ENCODE data around the gene PDXDC1.
A peak's percentile ranks its signal among the peaks of the same experiment; 100 is the strongest.
"Not testable (repeated sequence)": the region's sequence is repeated elsewhere in the genome, so short reads cannot be mapped to it uniquely, and the experiment has no call there.

The PDXDC1 gene

DNA sequence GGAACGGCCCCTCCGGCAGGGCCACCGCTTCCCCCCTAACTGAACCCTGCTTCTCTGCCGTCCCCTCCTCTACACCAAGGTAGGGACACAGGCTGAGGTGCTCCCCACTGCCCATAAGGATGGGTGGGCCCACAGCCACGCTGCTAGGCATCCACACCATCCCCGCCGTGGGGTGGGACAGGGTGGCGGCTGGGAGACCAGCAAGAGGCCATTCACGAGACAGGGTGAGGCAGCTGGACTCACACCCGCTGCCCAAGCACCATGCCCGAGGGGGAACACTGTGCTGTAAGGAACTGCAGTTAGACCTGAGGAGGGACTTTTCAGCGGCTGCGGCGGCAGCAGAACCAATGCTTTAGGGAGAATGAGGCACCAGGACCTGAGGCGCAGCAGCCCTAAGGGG, 166.8 kb downstream of the PDXDC1 start:
- no peak for DNase-seq

DNA sequence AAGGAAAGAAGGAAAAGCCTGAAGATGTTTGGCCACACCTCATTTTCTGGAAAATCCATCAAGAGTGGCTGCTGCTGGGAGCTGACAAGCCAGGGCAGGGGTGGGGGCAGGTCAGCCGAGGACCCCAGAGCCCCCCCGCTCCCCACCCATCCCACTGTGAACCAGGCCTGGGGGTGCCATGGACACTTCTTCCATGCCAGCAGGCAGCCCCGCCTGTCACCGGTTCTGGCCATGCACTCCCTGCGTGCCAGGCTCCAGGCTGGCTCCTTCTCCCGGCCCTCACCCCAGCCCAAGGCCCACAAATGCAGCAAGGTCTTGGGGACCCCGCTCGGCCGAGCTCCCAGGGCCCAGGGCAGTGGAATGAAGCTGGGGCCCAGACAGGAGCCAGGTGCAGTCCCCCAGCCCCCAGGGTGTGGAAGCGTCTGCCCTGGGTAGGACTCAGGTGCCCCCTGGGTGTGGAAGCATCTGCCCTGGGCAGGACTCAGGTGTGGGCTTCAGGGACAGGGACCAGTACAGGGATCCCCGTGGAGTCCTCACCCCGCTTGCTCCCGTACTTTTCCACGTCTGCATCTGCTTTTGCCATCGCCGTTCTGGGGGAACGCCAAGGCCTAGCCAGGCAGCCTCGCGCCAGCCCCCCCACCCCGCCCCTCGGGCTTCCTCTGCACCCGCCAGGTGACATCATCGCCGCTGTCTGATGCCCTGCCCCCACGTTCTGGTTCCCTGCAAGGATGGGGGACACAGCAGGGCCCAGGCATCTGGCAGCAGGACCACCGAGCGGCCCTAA, 167.5 kb downstream of the PDXDC1 start:
- DNase-seq, result not testable (repeated sequence)

DNA sequence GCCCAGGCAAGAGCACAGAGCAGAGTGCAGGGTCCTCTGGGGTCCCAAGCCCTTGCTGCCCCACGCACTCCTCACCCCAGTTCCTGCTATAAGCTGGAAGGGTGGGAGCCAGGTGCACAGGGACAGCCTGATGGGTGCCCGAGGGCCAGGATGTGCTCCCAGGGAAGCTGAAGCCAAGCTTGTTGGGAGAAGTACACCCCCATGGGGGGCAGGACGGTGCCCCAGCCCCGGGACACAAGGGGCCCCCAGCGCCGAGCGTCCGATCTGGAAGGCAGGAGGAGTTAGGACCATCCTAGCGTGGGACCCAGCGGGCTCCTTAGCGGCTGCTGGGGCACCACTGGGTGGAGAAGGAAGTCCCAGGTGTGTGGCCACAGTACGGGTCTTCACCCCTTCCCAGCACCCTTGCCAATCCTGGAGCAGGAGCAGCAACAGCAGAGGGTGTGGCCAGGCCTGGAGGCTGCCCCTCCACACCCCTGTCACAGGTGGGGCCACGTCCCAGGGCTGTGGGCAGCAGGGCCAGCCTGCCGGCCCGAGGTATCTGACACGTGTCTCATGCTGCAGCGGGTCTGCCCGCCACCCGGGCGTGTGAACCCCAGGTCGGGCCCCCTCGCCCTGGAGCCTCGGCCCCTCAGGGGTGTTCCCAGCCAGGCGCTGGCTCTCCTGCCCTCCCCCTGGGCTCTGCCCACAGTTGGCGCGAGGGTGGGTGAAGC, 168.2 kb downstream of the PDXDC1 start:
- not testable (repeated sequence) for DNase-seq

DNA sequence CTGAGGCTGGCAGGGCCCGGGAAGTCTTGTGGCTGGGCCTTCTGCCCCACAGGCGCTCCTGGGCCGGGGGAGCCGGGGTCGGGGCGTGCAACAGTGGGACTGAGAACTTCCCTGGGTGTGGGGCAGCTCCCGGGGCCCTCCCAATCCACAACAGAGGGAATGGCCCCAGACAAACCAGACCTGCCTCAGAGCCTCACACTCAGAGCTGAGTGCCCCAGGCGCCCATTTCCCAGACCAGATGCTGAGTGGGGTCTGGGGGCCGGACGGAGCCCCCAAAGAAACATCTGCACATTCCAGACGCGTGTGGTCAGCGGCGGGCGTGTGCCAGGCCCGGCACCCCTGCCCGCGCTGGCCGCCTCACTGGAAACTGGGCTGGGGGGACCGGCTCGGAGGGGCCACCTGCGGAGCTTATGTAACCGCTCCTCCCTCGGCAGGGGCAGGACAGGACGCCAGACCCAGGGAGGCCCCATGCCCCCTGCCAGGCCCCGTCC, 168.8 kb downstream of the PDXDC1 start:
- DNase-seq, result not testable (repeated sequence)

DNA sequence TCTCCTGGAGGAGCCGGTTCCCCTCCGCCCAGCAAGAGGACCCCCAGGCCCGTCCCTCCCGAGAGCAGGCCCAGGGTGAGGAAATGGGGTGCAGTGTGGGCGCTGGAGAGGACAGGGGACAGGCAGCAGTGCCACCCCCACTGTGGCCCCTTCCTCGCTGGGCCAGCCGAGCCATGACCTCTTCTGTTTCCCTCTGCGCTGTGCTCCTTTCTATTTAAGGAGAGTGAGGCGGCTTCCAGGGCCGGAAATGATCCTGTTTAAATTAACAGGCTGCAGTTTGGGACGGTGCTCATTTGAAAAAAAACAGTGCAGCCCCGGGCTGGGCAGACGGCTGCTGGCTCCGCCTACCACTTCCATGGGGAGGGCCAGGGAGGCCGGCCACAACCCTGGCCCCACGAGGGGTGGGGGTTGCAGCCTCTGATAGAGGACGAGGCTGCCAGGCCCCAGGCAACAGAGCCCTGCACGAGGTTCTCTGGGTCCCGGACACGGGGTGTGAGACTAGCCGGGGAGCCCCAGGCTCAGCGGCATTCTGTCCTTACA, 169.3 kb downstream of the PDXDC1 start:
- not testable (repeated sequence) for DNase-seq

DNA sequence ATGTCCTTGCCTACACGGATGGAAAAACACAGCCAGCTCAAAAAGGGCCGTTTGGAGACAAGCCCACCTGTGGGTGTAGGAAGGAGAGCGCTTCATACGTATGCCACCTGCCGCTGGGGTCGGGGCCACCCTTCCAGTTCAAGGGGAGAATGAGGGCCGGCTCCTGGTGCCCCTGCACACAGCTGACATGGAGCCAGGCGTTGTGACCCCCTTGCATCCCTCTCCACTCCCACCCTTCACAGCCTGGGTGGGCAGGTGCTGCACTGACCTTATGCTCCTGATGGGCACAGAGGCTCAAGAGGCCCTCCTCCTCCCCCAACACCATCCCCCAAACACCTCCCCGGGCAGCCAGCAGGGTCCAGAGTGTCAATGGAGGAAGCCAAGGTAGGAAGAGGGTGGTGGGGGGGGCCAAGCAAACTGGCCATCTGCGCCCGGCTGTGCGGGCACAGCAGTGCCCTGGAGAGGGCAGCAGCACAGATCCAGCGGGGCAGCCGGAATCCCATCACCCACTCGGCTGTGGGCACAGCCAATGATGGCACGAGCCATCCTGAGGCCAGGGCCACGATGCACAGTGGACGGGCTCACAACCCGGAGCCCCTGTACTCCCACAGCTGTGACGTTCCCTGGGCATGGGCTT, 170.1 kb downstream of the PDXDC1 start:
- DNase-seq, result not testable (repeated sequence)

DNA sequence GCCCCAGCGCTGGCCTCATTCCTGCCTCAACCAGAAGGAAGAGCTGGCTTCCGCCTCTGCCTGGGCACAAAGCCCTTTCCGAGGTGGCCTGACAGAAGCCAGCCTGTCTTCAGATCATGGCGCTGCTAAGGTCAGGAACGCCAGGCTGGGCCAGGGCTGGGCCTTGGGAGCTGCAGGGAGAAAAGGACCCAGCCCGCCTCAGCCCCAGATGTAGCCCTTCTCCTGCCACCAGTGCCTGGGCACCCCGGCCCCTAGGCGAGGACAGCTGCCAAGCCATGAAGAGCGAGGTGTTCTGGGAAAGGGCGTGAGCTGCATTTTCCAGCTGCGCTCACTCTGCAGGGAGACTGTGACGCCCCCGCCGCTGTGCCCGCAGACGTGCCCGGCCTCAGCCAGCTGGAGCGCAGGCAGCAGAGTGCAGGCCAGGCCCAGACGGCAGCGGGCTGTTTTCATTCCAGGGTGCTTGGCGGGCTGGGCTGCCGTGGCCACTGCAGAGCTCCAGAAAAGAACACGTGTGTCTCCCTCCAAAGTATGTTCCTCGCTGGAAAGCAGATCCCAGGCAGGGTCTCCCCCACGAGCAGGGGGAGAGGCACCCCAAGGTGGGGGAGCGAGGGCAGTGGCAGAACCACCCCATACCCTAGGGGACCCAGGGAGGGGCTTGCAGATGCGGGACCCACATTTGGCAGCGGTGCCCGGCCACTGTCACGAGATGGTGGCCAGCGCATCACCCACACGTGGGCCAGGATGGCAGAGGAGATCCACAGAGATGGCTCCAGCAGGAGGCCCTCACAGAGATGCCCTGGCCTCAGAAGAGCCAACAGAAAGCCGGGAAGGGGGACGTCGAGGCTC, 170.8 kb downstream of the PDXDC1 start:
- DNase-seq, result not testable (repeated sequence)

DNA sequence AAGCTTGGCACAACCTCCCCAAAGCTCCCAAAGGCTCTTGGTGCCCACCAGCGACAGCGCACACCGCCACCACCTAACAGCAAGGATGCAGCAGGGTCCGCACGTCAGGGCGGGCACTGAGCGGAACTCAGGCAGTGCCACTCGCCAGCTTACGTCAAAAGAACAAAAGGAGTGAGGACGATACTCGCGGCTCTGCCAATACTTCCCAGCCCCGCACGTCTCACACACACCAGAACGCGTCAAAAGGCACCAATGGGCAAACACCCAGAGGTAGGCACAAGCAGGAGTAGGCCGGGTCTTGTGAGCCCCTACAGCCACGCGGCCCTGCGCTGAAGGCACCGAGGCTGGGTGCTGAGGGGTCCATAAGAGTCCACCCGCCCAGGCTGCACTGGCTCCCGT, 171.4 kb downstream of the PDXDC1 start:
- not testable (repeated sequence) for DNase-seq

DNA sequence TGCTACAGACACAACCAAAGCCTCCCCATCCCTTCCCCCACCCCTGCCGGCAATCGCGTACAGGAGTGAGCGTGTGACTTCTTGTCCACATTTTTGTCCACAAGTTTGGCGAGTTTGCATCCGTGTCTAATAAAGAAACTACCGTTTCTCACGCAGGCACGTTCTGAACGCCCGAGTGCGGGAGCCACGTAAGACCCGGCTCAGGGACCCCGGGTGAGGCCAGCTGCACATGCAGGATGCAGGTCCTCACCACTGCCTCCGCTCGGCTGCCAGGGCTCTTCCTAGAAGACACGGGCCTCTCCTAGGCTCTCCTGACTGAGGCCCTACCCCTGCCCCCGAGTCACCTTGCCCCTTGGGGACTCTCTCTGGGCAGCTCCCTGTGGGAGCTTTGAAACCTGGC, 174.0 kb downstream of the PDXDC1 start:
- not testable (repeated sequence) for DNase-seq

DNA sequence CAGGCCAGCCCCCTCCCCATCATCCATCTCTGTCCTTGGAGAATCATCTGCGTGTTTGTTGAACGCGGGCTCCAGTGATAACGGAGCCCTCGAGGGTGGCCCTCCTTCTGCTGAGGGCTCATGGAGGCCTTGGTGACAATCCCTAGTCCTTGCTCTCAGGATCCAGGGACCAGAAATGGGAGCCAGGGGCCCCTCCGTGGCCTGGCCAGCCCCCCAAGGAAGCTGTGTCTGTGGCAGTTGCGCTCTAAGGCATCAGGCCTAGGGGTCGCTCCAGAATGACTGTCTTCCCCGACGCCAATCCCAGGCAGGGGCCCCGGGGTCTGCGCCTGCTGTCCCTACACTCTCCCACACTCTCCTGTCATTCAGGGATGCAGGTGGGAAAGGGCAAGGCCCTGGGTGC, 174.4 kb downstream of the PDXDC1 start:
- not testable (repeated sequence) for DNase-seq

DNA sequence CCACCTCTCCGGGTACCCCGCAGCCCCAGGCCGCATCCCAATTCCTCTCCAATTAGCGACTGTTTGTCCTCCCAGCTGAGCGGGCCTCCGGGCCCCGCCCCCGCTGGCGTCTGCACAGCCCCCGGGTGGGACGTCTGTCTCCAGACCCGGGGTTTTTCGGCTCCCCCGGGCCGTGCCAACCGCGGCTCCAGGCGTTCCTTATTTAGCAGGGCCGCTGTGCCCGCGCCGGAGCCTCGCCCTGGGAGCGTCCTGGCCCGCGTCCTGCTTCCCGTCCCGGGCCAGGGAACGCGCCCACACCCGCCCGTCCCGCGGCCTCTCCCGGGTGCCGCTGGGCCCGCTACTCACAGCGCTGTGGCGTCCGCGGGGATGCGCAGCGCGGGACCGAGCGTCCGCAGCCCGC, 179.2 kb downstream of the PDXDC1 start:
- peak in 1 of 2 donors; percentile 8 for DNase-seq

DNA sequence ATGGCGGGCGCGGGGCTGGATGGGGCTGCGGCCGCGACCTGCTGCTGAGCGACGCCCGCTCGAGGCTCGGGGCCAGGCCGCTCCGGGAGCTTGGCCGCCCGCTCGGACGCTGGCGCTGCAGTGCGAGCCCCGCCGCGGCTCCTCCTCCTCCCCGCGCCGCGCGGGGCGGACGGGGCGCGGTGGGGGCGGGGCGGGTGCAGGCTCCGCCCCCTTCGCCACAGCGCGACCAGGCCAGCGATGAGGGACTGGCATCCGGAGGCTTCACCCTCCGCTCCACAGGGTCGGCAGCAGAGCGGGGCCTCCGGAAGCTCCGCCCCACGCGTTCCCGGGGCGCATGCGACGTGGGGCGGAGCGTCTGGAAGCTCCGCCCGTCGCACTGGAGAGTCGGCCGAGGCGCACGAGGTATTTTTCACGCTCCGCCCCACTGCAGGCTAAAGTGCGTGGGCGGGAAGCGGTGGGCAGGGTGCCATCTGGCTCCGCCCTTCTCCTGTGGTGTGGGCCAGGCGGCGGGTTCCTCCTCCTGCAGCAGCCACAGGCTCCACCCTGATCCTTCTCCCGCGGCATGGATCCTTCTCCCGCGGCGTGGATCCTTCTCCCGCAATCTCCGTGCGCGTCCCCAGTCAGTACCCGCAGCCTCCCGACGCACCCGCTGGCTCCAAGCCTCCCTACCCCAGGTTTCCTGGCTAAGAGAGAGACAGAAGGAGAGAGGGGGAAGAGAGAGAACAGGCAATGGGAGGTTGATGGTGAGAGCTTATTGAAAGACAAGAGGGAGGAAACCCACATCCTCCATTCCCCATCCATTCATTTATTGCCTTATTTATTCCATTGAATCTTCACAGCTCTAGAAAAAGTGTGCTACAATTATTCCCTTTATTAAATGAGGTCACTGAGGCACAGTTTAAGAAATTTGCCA, 180.1 kb downstream of the PDXDC1 start:
- DNase-seq, result peak; percentile 80 to 83

DNA sequence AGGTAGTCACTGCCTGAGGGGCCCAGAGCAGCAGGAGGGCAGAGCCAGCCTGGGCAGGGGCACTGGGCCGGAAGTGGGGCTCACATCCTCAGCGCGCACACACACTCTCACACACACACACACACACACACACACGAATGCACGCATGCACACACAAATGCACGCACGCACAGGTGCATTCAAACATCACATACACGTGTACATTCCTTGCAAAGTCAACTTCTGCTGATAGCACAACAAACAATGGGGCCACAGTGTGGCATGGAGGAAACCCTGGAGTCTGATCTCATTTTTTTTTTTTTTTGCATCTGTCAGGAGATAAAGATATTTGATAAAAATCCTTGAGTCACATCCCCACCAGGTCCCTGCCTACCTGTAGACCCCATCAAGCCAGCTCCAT, 182.8 kb downstream of the PDXDC1 start:
- DNase-seq, result not testable (repeated sequence)

DNA sequence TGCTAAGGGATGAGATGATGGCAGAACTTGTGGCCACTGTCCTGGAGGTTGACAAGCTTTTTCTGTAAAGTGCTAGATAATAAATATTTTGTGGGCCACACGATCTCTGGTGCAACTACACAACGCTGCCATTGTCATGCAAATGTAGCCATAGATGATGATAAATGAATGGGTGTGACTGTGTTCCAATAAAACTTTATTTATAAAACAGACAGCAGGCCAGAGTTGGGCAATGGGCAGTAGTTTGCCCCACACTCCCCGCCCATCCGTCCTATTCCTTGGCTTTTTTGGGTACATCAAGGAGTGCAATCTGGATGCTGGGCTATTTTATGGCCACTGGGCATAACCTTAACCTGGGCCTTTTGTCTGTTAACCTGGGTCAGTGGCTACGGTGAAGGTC, 184.8 kb downstream of the PDXDC1 start:
- not testable (repeated sequence) for DNase-seq

DNA sequence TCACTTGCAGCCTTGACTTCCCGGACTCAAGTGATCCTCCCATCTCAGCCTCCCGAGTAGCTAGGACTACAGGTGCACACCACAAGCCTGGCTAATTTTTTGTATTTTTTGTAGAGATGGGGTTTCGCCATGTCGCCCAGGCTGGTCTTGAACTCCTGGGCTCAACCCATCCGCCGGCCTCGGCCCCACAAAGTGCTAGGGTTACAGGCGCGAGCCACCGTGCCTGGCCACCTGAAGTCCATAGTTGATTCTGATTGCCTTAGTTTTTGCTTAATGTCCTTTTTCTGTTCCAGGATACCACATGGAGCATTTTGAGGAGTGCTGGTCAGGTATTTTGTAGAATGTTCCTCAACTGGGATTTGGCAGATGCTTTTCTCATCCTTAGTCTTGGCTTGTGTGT, 185.7 kb downstream of the PDXDC1 start:
- DNase-seq, result not testable (repeated sequence)

DNA sequence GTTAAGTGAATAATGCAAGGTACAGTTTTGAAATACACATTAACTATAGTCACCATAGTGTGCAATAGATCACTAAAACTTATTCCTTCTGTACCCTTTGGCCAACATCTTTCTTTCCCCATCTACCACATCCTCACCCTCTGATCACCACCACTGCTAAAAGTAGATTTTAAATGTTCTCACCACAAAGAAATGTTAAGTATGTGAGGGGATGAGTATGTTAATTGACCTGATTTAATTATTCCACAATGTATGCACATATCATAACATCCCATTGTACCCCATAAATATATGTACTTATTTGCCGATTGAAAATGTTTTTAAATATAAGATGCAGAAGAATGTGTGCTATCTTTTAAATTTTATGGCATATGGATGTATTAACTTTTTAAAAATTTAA, 188.2 kb downstream of the PDXDC1 start:
- DNase-seq, result not testable (repeated sequence)

DNA sequence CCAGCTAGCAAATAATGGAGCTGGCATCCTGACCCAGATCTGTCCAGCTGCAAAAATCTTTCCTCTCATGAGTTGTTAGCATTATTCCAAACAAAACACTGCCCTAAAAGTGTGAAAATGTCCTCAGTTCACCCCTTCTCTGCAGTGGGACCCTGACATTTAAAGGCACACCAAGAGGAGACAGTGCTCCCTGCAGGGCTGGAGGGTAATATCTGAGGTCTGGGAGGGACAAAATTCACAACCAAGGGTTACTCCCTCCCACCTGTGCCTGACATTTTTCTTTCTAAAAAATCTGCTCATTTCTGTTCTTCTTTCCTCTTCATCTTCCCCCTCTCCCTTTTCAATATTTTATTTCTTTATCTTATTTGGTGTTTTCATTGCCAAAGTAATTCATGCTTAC, 191.4 kb downstream of the PDXDC1 start:
- DNase-seq, result not testable (repeated sequence)

DNA sequence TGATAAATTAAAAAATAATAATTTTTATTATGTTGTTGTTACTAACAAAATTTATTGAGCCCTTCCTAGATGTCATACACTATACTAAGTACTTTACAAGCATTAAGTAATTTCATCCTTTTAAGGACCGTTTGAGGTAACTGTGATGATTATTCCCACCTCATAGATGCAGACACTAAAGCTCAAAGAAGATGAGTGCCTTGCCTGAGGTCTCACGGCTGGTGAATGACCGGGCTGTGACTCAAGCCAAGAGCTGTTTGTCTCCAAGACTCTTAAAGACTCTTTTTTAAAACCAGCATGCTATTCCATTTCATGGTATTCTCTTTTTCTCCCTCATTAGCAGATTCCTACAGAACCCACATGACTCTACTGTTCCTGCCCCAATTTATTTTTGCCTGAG, 193.5 kb downstream of the PDXDC1 start:
- not testable (repeated sequence) for DNase-seq

DNA sequence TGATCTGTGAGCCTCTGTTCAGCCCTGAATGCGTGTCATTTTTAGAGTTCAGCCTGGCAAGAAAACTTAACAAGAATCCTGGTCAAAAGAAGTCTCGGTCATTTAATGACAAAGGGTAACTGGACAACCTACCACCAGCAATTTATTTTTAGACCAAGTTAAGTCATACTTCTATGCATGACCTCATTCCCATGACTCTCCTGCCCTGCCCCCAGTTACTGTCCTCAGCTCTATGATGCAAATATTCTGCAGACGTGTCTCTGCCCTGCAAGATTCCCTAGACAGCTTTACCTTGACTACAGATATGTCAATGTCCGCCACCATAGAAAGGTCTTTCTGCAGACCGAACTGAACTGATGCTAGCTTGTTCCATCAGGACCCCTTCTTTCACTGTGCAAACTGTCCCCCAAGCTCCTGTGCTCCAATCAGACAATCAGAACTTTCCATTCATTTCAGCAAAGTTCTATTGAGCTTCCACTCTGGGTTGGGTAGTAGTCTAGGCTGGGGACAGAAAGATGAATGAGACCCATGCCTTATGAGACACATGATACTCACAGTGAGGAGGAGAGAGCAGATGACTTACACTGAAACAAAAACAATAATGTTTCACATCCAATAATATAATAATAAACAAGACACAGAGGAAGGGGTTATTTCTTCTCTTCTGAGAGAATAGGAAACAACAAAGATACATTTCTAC, 194.3 kb downstream of the PDXDC1 start:
- DNase-seq, result not testable (repeated sequence)

DNA sequence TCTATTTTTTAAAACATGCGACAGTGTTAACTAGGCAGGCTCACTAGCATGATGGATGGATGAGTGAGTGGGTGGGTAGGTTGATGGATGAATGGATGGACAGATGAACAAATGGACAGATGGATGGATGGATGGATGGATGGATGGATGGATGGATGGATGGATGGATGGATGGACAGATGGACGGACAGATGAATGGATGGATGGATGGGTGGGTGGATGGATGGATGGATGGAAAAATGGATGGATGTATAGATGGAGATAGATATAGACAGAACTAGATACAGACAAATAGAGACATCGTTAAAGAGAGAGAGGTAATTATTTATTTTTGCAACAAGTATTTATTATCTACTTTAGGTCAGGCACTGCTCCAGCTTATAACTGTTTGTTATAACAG, 205.1 kb downstream of the PDXDC1 start:
- not testable (repeated sequence) for DNase-seq

Data from stimulated activated CD4-positive, alpha-beta T cell treated with anti-CD3 and anti-CD28 coated beads, Interleukin-2, amount 100 ng/mL, for 48 hours (primary cell).